K562 (cell line): ENCODE measurements around the gene DYRK1A.

Source experiments
- ZNF239 ChIP-seq: fragments of 250-450 bp; sonication (Bioruptor Pico); IDR thresholded peaks from 2 replicates; pipeline ENCODE4 v1.4.0; 2020; ENCODE audit warnings: mild to moderate bottlenecking
- TF ChIP-seq, protein P1 (sequence below): sonication (generic); formaldehyde crosslinking; IDR thresholded peaks from 2 replicates; pipeline ENCODE4 v1.8.0; 2022; ENCODE audit warnings: mild to moderate bottlenecking, low read depth, missing genetic modification reagents

DNA sequence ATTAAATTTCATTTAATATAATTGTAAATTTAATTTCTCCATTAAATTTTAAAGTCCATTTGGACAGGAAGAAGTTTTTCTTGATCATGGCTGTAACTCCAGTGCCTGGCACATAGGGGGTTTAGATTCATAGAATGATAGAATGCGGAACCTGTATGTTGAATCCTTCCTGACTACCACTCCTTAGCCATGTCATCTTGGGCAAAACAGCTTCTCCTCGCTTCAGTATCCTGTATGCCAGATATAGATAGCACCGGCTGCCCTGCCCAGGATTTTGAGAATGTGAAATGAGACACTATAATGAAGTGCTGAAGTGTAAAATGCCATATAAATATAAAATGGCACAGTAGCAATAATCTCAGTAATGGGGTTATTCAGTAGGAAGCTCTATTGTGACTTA is 6.4 kb downstream of the DYRK1A start:
- TF ChIP-seq, protein P1, sequence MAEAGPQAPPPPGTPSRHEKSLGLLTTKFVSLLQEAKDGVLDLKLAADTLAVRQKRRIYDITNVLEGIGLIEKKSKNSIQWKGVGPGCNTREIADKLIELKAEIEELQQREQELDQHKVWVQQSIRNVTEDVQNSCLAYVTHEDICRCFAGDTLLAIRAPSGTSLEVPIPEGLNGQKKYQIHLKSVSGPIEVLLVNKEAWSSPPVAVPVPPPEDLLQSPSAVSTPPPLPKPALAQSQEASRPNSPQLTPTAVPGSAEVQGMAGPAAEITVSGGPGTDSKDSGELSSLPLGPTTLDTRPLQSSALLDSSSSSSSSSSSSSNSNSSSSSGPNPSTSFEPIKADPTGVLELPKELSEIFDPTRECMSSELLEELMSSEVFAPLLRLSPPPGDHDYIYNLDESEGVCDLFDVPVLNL (CRISPR knock-in tag) = no peak
- no peak for TF ChIP-seq ZNF239 (CRISPR knock-in tag)
